GM19372 (cell line): ENCODE measurements around the gene SPAG16.
"Not testable (repeated sequence)": the region's sequence is repeated elsewhere in the genome, so short reads cannot be mapped to it uniquely, and the experiment has no call there.

Experiments used
- ATAC-seq: cut with Tn5 transposase; IDR thresholded peaks from one replicate; pipeline ENCODE4 v1.9.1; 2021; ENCODE audit warnings: mild to moderate bottlenecking, low read depth, moderate library complexity; ENCODE audit not compliant: unreplicated experiment

SPAG16 gene

DNA sequence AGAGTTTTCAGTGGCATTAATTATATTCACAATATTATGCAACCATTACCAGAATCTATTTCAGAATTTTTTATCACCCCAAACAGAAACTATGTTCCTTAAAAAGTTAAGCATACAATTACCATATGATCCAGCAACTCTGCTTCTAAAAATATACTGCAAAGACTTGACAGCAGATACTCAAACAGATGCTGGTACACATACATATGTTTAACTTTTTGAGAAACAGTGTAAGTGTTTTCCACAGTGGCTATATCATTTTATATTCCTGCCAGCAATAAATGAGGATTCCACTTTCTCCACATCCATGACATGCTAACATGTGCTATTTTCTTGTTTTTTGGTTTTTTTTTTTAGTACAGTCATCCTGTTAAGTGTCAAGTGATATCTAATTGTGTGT is 687.3 kb downstream of the SPAG16 start:
- no peak for ATAC-seq

DNA sequence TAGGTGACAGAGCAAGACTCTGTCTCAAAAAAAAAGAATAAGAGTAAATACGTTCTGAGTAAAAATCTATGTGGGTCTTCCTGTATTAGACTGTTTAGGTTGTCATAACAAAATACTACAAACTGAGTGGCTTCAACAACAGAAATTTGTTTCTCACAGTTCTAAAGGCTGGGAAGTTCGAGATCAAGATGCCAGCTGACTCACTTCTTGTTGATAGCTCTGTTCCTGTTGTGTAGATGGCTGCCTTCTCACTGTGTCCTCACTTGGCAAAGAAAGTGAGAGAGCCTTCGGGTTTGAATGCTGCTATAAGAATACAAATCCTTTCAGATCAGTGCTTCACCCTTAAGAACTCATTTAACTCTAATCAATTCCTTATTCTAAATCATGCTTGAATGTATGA is 696.6 kb downstream of the SPAG16 start:
- no peak for ATAC-seq

DNA sequence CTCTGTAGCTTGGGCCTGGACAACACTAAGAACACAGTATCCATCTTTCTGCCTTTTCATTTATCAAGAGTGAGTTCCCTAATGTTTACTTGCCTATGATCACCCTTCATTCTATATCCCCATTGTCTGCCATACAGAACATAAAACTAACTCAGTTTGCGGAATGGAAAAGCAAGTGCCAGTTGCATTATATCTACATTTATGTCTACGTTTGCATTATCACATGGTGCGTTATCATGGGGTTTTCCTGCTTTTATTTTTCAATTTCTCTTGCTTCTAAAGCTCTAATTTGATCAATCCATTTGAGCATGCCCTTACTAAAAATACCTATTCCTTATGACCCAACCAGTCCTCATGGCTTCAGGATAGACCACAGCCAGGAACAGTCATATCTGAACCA is 704.9 kb downstream of the SPAG16 start:
- no peak for ATAC-seq

DNA sequence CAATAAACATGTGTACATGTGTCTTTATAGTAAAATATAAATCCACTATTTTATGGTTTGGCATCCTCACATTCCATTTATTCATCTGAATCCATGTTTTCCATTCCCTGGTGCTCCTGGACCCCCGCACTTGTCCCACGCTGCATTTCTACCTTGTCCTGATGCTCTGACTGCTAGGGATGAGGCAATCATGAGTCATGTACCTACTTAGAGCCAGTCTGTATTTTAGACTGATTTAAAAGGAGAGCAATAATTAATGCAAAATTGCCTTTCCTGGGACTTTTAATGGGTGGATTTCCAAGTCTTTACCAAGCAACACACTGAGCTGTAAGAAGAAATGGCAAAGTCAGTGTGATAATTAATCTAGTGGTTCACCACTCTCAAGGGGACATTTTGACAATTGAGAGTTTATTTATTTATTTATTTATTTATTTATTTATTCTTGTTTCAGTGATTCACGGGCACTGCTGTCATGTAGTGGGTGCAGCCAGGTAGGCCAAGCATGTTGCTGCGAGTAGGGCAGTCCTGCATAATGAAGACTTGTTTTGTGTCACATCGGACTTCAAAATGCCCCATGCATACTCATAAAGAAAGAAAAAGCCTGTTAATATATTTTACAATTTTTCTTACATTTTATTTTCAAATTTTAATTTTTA is 707.3 kb downstream of the SPAG16 start:
- no peak for ATAC-seq

DNA sequence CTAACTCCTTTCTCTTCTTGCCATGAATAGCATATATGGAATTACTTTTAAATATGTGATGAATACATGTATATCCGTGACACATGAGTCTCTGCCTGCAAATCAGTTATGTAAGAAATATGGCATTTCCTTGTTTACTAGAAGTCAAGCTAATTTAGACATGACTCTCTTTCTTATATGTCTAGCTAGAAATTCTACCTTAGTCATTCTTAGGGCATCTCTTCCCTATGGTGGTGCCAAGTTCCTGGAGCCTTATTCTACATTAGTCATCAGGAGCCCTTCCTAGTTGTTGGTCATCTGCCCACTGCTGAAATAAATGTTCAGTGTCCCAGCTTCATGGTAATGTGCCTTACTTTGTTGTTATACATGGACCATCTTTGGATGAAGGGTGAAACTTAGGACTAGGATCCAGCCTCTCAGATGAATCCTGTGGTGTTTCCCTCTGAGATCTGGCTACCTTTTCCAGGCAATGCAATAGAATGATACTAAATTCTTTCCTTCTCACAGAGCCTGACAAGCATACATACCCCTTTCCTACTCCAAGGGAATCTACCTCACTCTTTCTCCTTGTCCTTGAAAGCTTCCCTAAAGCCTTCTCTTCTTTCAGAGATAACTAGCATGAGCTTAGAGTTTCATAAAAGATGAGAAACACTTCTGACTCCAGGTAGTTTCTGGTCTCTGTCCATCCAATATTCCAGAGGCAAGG is 711.3 kb downstream of the SPAG16 start:
- no peak for ATAC-seq

DNA sequence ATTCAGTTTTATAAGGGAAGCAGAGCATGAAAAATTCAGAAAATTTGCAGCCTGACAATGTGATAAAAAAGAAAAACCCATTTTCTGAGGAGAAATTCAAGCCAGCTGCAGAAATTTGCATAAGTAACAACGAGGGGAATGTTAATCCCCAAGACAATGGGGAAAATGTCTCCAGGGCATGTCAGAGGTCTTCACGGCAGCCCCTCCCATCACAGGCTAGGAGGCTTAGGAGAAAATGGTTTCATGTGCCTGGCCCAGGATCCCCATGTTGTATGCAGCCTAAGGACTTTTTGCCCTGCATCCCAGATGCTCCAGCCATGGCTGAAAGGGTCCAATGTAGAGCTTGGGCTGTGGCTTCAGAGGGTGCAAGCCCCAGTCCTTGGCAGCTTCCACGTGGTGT is 714.7 kb downstream of the SPAG16 start:
- ATAC-seq, result not testable (repeated sequence)

DNA sequence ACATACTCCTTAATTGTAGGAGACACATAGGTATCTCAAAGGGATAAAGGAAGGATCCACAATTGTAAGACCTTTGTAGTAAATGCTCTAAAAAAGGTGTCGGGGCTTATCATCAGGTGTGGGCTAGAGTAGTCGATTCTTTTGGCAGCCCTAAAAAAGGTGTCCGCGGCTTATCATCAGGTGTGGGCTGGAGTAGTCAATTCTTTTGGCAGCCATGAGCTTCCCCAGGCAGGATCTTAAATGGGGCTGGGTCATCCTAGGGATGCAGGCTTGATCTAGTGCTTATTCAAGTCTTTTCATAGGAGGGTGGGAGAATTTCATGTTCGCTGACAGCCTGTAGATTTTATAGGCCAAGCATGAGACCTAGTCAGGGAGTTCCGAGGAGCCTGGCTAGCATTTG is 720.2 kb downstream of the SPAG16 start:
- no peak for ATAC-seq

DNA sequence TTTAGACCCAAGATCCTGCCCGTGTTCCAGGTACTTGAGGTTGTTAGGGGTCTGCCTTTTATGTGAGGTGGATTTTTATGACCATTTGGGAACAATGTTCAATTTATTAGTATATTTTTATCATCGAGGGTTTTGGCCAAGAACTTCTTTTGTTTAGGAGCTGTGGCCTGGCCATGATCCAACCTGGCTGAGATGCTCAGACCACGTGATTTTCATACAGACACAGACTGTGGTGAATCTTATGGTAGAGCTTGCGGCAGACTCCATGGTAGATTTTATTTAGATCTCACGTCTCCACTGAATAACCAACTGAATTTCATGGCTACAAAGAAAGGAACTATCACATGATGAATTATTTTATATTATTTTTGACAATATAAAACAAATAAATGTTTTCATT is 721.1 kb downstream of the SPAG16 start:
- no peak for ATAC-seq

DNA sequence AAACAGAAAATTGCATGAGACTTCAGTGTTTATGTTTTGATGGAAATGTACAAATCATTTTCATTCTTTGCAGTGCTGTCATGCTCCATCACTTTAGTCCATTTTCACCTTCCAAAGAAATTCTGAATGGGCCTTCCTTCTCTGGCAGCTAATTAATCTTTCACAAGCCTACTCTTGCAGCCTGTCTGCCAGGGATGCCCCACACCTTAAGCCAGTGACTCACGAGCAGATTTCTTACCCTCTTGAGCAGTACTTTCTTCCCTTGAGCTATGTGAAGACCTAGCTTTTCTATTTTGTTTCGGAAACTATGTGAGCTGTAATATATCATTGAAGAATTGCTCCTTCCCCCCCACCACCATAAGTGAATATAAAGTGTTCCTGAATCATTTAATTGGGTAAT is 722.3 kb downstream of the SPAG16 start:
- no peak for ATAC-seq

DNA sequence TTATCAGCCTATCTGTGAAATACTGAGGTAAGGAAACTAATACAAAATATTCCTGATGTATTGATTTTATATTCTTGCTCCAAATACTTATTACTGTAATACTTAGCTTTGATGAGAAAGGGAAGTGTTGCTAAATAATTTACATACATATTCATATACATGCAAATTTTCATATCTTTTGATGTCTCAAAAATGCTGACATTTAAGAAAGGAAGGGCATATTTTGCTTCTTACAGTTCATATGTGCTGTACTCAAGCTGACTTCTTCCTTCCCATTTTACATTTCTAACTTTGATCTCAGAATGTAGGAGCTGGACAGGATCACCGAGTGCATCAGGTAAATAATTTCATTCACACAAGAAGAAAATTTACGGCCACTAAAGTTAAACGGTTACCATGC is 727.4 kb downstream of the SPAG16 start:
- ATAC-seq, result no peak

DNA sequence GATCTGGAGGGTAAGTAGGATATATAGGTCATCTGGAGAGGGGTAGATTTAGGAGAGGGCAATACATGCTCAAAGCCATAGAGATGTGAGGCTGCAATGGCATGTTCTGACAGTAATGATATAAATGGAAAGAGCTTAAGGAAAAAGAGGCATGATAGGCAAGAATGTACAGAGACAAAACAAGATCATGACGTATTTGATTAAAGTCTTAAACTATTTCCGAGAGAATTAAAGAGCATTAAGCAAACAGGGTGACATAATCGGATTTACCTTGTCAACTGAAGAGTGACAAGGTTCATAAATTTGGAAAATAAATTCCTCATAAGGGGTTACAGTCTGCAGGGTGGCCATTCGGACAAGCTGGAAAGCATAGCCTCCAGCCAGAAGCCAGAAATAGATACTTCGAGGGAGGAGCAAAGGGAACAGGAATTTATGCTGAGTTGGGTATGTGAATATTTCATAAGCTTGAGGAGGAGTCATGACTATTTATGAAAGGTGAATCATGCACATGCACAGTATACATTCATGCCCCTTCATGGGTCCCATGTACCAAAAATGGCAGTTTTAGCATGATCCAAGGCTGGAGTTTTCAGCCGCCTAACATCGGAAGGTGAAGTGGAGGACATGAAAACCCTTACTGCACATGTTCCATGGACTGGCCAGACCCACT is 730.4 kb downstream of the SPAG16 start:
- no peak for ATAC-seq

DNA sequence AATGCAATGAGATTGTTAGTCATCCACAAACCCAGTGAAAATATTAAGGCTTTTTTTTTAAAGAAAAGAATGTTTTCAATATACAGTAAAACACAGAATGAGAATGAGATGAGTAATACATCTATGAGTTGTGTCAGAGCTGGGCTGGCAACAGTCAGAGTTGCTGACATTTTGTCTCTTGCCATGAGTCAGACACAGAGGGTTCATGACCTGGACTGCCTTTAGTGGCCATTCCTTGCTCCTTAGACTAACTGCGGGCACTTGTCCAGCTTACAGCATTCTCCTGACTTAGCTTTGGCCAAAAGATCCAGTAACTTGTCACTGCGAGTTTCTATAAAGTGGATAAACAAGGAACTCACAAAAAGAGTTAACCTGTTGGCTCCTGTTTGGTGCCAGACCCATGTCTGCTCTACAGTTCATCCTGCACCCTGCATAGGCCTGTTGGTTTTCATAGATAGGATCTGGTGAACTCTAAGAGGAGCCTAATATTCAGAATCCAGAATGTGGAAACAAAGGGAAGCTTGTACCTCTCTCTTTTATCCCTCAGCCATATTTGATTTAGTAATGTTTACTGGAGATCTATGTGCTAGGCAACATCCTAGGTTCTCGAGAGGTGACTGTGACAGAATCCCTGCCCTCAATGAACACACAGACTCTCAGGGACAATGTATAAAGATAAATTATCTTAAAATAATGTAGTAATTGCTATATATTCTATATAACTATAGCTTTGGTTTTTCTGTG is 735.1 kb downstream of the SPAG16 start:
- ATAC-seq, result no peak

DNA sequence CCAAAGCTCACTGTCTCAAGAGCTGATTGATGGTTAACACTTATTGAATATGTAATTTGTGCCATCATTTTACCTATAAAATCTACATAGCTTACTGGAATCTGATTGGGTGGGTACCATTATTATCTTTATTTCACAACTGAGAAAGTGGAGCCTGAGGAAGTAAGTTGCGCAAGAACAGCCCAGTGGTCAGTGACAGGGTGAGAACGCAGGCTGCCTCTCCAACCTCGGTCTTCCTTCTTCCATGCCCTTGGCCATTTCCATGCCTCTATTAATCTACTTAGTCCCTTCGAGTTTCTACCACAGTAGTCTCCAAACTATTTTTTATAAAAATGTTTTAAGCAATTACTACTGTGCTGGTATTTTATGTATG is 735.7 kb downstream of the SPAG16 start:
- no peak for ATAC-seq

DNA sequence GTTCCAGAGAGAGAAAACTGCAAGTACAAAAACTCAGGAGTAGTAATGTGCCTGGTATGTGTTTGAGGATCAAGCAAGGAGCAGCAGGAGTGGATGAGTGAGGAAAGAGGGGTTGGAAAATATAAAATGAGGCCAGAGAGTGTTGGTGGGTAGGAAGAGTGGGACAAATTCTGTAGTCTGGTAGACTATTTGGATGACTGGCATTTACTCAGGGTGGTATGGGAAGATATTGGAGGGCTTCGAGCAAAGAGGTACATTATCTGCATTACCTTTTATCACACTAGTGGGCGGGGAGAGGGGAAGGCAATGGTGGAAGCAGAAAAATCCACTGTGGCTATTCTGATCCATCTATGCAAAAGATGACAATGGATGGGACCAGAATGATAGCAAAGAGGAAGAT is 744.9 kb downstream of the SPAG16 start:
- ATAC-seq, result no peak

DNA sequence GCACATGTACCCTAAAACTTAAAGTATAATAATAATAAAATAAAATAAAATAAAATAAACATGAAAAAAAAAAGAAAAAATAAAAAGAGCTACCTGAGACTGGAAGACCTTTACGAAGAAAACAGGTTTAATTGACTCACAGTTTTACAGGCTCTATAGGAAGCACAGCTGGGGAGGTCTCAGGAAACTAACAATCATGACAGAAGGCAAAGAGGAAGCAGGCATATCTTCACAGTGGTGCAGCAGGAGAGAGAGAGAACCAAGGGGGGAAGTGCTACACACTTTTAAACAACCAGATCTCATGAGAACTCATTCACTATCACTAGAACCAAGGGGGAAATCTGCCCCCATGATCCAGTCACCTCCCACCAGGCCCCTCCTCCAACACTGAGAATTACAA is 747.3 kb downstream of the SPAG16 start:
- ATAC-seq, result no peak

DNA sequence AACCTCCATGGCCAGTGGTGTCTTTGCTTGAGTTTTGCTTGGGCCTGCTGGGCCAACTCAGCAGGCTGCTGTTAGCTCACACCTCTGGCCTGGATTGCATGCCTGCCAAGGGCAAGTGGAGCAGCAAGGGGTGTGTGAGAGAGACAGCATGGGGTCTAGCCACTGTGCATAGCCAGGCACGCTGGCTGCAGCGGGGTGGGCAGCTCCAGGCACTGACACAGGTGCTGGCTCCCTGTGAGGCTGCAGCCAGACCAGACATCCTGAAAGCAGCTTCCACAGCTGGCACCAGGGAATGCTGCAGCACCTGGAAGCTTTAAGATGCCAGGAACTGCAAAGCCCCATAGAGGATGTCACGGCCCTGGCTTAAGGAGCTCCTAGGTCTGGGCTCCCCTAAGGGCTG is 750.2 kb downstream of the SPAG16 start:
- no peak for ATAC-seq

DNA sequence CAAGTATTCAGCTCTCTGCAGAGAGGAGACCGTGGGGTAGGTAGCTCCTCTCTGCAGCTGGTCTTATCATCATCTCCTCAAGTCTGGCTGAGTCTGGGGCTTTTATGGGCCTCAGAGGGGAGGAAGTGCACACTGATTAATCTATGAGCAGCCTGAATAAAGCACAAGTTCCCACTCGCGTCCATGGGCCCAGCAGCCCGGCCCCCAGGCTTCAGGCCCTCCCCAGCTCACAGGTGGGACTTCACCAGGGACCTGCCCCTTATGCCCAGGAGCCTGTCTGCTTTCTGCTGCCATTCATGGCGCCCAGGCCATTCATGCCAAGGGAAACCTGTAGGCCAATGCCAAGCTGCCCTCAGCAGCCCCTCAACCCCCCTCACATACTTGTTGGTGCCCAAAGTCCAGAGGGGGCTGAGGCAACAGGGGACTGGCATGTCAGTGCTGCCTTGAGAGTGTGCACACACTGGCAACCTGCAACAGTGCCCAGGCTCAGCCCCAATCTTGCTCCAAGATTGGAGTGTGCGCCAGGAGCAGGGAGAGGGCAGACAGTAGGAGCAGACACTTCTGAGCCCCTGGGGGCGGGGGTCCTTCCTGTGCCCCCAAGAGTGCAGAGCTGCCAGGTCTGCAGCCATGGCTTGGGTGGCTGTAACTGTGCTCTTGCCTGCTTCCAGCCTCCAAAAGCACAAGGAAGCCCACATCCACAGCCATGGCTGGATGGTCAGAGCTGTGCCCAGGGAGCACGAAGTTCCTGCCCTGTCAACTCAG is 751.0 kb downstream of the SPAG16 start:
- ATAC-seq, result no peak

DNA sequence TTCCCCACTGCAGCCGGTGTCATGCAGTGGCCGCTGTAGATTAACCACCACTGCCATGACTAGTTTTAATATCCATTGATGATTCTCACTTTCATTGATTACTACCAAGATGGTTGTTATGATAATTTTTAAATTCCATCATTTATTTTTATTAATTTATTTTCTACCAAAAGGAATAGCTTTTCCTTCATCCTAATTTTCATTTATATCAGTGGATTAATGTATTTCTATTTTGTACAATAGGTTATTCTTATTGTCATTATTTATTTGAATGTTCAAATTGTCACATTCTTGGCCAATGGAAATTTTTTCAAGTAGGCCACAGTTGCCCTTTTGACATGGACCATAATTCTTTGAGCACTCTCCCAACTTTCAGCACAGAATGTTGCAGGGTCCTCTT is 751.7 kb downstream of the SPAG16 start:
- no peak for ATAC-seq

DNA sequence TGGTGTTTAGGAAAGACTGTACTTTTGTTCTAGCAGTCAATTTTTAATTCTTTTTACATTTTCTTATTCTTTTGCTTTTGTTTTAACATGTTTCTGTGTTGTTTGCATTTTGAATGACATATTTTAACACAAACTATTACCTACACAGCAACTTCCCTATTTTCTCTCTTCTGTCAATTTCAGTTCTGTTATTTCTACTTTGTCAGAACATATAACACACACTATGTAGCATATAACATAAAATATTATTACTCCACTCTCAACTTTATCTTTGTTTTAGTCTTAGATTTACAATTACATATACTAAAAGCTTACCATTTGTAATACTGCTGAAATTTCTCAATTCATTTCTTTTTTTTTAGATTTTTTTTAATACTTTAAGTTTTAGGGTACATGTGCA is 753.9 kb downstream of the SPAG16 start:
- ATAC-seq, result no peak

DNA sequence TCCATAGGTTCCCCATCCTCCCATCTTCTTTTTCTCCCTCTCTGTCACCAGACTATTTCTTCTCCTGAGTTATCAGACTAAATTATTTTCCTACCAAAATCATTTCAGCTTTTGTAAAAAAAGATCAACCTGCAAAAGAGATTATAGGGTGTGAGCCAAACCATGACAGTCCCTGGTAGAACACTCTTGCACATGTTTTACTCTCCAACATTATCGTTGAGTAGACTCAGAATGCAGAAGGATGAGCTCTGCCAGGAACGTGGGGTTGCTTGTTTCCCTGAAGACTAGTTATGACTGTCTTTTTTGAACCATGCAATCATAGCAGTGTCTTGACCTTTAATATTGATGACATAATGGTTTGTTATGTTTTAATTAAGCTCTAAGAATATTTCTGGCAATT is 766.5 kb downstream of the SPAG16 start:
- no peak for ATAC-seq

DNA sequence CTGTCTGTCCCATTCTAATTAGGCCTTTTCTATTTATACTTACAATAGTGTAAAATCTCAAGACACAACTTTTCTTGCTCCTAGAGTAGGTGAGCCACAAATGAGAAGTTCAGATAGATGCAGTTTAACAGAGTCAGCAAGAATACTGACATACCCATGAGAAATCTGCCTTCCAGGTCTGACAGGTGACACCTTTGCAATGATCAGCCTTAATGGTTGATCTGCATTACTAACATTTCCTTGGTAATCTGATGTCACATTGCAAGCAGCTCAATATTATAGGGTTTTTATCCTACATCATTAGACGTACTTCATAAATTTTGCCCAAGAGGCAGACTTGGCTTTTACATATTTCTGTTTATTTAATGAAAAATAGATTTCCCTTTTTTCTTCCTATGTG is 767.3 kb downstream of the SPAG16 start:
- no peak for ATAC-seq
